IMR-90 (cell line): ENCODE data around the gene IL17A. TPM values are rescaled to one million over a fixed set of nuclear protein-coding genes. Genes with fewer than 3 reads are reported as not detected.

Source experiments
- polyA plus RNA-seq, 3 experiments: library from polyadenylated mRNA; depleted of rRNA; stranded (reverse); fragments of >200 nt; gene quantifications; 2 replicates each; pipeline ENCODE4 v1.2.3, GENCODE V29; 2012; ENCODE audit warnings: low replicate concordance in 1 of 3
- total RNA-seq: library from RNA; depleted of rRNA; stranded (reverse); fragments of >200 nt; gene quantifications from 2 replicates; pipeline ENCODE4 v1.2.3, GENCODE V29; 2012
- TF ChIP-seq, protein P1 (sequence below): fragments of 150-350 bp; IDR thresholded peaks from 2 replicates; pipeline ENCODE4 v1.6.1; 2016; ENCODE audit warnings: low read depth, mild to moderate bottlenecking, low read length, moderate library complexity, borderline replicate concordance

The IL17A gene
- total and polyA plus RNA-seq, 2 of the 4 experiments (the other 2 are of a cell fraction): not detected

DNA sequence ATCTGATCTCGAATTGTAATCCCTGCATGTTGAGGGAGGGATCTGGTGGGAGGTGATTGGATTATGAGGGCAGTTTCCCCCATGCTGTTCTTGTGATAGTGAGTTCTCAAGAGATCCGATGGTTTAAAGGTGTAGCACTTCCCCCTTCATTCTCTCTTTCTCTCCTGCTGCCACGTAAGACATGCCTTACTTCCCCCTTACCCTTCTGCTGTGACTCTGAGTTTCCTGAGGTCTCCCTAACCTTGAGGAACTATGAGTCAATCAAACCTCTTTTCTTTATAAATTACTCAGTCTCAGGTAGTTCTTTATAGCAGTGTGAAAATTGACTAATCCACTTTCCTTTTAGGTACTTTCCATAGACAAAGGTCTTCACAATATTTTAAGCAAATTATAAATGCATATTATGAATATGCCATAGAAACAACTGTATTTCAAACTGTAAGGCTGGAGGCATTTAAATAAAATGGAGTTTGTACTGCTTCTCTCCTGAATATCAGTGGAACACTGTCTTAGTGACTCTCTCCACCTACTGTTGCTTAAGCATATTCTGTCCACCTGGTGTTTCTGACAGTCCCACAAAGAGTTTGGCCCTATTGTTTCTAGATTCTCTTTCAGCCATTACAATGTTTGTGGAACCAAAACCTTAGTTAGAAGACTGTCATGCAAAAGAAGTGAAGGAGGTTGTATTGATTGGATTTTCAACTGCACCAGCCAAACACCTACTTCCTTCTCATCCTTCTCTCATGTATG, 24.3 kb upstream of the IL17A start (continued):
- TF ChIP-seq, protein P1, sequence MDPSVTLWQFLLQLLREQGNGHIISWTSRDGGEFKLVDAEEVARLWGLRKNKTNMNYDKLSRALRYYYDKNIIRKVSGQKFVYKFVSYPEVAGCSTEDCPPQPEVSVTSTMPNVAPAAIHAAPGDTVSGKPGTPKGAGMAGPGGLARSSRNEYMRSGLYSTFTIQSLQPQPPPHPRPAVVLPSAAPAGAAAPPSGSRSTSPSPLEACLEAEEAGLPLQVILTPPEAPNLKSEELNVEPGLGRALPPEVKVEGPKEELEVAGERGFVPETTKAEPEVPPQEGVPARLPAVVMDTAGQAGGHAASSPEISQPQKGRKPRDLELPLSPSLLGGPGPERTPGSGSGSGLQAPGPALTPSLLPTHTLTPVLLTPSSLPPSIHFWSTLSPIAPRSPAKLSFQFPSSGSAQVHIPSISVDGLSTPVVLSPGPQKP: no peak
